Activated CD8-positive, alpha-beta T cell treated with anti-CD3 and anti-CD28 coated beads for 36 hours (primary cell): Measurements from ENCODE around the gene MYL12B. TPM values are rescaled to one million over a fixed set of nuclear protein-coding genes. Genes with fewer than 3 reads are reported as not detected.

ENCODE experiments used
- ATAC-seq: fragments of 200-7000 bp; cut with Tn5 transposase; one replicate; pipeline ENCODE4 v1.10.0; 2021; ENCODE audit warnings: mild to moderate bottlenecking, moderate library complexity
- CTCF ChIA-PET: fragments of 350-600 bp; sonication (Branson Sonifier 250); formaldehyde crosslinking; loops from one replicate; lab custom pipeline; 2021; ENCODE audit warnings: antibody characterized with exemption; lab: Charles Lee
- POLR2A ChIA-PET: fragments of 350-600 bp; sonication (Branson Sonifier 250); formaldehyde crosslinking; loops from one replicate; lab custom pipeline; 2021; ENCODE audit warnings: antibody characterized with exemption; lab: Charles Lee
- DNase-seq: peaks from one replicate; pipeline ENCODE4 v3.0.0-alpha.2; 2020
- H3K27ac Mint-ChIP-seq: one replicate; pipeline ENCODE4 v1.8.0; 2021; ENCODE audit warnings: mild to moderate bottlenecking, mixed read lengths
- H3K27me3 Mint-ChIP-seq: one replicate; pipeline ENCODE4 v1.8.0; 2021; ENCODE audit warnings: mixed read lengths
- H3K36me3 Mint-ChIP-seq: one replicate; pipeline ENCODE4 v1.8.0; 2021; ENCODE audit warnings: low read depth, mixed read lengths
- H3K4me1 Mint-ChIP-seq: one replicate; pipeline ENCODE4 v1.8.0; 2021; ENCODE audit warnings: low read depth, mixed read lengths
- H3K4me3 Mint-ChIP-seq: one replicate; pipeline ENCODE4 v1.8.0; 2021; ENCODE audit warnings: mild to moderate bottlenecking, moderate library complexity, mixed read lengths
- H3K9me3 Mint-ChIP-seq: one replicate; pipeline ENCODE4 v1.8.0; 2021; ENCODE audit warnings: mixed read lengths
- intact Hi-C: fragments of 100-400 bp; cut with micrococcal nuclease; formaldehyde crosslinking; loops from one replicate; pipeline ENCODE4 v1.10.0; 2022
- total RNA-seq, 2 experiments: library from RNA; stranded (reverse); gene quantifications; one replicate each; pipeline ENCODE4 v1.2.3, GENCODE V29; 2021
- TF ChIP-seq, protein P1 (sequence below): fragments of 200-600 bp; IDR thresholded peaks from one replicate; pipeline ENCODE4 v1.8.0; 2022; ENCODE audit warnings: antibody characterized with exemption, mild to moderate bottlenecking

Gene MYL12B
- total RNA-seq = 100 to 1,000 TPM; 243 to 264 TPM

DNA sequence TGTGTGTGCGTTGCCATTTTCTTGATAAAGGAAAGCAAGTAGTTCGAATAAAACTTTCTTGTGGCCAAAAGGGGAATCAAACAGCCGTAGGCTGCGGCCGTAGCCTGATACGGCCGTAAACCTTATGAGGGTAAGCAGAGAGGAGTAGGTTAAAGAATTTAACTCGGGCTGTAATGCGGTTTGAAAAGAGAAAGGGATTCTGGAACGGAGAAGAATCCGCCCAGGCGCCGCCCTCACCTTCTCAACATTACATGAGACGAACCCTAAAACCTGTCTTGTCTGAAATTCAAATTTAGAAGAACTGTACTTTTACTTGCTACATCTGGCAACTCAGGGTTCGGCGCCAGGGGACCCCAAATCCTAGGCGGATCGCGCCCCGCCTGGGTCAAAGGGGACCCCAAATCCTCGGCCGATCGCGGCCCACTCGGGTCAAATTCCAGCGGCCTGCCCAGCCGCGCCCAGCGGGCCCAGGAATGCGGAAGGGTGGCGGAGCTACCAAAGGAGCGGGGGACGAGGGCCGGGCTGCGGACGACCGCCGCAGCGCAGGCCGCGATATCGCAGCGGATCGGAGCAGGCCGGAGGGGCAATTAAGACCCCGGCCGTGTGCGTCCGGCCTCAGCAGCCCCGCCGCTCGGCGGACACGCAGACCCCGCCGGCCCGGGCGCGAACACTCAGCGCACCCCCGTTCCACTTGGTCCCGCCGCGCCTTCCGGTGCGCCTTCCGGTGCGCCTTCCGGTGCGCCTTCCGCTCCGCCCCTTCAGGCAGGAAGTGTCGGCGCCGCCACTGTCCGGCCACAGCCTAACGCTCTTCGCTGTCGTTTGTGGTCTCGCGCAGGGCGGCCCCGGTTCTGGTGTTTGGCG, at the start of gene MYL12B:
MYL12B (plus strand) TSS at position 761 of the 861 bp plus-strand sequence. CDS start 10,766 bp downstream, outside the sequence.
- Mint-ChIP-seq H3K4me3 (peak within 1 kb of the TSS; percentile 91), H3K9me3 (no peaks in the 10 kb centered on the region), H3K27me3 (no peaks in the 10 kb centered on the region), H3K36me3 (peaks cover 34% of the 10 kb centered on the region), H3K4me1 (peaks cover 59% of the 10 kb centered on the region), H3K27ac (peak within 1 kb of the TSS; percentile 99)
- peak; percentile 85 for DNase-seq
- intact Hi-C loops = loop anchor here (5.0 kb wide), 2 partner anchors 191 to 689 kb away; partner anchors contain the start of genes METTL4, NDC80 and TGIF1
- ChIA-PET POLR2A (interaction anchor here (0.5 to 2.9 kb wide), 8 partner anchors 10 to 344 kb away, joined by 3 to 34 read pairs (median 4); partner anchors contain the start of gene MYL12A), CTCF (interaction anchor here (0.6 to 2.8 kb wide), 3 partner anchors 10 to 14 kb away, joined by 3 to 16 read pairs (median 8); partner anchors contain the start of gene MYL12A)
- peak; percentile 81 for ATAC-seq
- TF ChIP-seq, protein P1, sequence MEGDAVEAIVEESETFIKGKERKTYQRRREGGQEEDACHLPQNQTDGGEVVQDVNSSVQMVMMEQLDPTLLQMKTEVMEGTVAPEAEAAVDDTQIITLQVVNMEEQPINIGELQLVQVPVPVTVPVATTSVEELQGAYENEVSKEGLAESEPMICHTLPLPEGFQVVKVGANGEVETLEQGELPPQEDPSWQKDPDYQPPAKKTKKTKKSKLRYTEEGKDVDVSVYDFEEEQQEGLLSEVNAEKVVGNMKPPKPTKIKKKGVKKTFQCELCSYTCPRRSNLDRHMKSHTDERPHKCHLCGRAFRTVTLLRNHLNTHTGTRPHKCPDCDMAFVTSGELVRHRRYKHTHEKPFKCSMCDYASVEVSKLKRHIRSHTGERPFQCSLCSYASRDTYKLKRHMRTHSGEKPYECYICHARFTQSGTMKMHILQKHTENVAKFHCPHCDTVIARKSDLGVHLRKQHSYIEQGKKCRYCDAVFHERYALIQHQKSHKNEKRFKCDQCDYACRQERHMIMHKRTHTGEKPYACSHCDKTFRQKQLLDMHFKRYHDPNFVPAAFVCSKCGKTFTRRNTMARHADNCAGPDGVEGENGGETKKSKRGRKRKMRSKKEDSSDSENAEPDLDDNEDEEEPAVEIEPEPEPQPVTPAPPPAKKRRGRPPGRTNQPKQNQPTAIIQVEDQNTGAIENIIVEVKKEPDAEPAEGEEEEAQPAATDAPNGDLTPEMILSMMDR = no peak

DNA sequence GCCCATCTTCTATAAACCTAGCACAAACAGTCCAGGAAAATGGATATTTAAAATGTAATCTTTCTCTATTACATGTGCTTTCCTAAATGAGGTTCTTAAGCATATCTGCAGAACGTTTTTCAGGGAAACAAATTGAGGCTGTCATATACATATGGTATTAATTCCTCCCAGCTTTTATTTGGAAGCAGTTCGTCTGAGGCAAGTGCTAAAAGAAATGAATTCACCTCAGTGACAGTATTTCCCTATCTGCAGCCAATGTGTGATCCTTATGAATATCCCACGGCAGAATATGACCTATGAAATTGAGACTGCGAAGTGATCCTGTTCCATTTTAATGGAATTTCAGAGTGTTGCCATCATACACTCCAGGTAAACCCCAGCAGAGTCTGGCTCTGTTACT, 49.3 kb upstream of the MYL12B start:
- H3K9me3 Mint-ChIP-seq = no peaks in the 10 kb centered on the region
- H3K4me3 Mint-ChIP-seq = no peak overlapping the region
- H3K27me3 Mint-ChIP-seq = no peaks in the 10 kb centered on the region
- H3K4me1 Mint-ChIP-seq = peaks cover 25% of the 10 kb centered on the region
- ATAC-seq = no peak
- H3K36me3 Mint-ChIP-seq = no peaks in the 10 kb centered on the region
- TF ChIP-seq, protein P1 = no peak
- no peak for DNase-seq
- CTCF ChIA-PET = interaction anchor here (0.9 to 3.5 kb wide), 3 partner anchors 33 to 61 kb away, joined by 3 to 15 read pairs (median 4); no protein-coding TSS in a partner anchor
- no peak overlapping the region for H3K27ac Mint-ChIP-seq
- intact Hi-C loops = no loop called here
- POLR2A ChIA-PET = interaction anchor here (0.6 kb wide), 1 partner anchor 8 kb away, joined by 3 read pairs; no protein-coding TSS in a partner anchor

DNA sequence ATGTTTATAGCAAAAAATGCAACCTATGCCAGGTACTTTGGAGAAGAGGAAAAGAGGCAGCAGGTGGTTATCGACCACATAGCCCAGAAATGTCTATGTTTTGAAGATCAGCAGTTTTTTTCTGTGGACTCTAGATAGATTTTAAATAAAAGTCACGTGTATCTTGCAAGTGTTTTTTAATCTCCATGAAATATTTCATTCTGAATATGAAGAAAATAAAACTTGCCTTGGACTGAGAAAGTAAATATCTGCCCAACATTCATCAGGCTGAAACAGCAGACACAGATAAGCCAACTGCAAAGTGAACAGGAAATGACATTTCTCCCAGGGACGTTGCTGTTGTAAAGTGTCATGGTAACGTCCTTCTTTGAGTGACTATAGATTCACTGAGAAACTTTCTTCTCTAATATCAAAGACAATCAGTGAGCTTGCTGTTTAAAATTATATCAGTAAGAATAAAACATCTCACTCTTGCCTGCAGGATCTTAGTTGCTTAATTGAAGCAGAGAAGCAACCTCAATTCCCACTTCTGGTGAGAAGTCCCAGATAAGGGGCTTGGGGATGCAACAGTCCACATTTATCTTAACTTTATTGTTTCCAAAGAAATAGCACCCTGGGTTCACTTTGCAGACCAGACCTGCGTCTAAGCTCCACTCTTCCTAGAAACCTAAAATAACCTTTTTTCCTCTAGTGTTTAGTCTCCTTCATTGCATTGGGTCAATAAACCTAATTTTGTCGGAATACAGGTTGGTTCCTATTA, 48.5 kb upstream of the MYL12B start:
- Mint-ChIP-seq H3K4me3 (no peak overlapping the region), H3K4me1 (peaks cover 24% of the 10 kb centered on the region), H3K36me3 (no peaks in the 10 kb centered on the region), H3K27me3 (no peaks in the 10 kb centered on the region), H3K9me3 (no peaks in the 10 kb centered on the region), H3K27ac (peak overlapping the region; percentile 68)
- TF ChIP-seq, protein P1 = no peak
- ATAC-seq (peak; percentile 59), DNase-seq (peak; percentile 17)
- POLR2A ChIA-PET = no interaction called here
- intact Hi-C loops = no loop called here
- CTCF ChIA-PET = interaction anchor here (1.0 to 3.5 kb wide), 4 partner anchors 21 to 151 kb away, joined by 3 to 15 read pairs (median 4); no protein-coding TSS in a partner anchor

DNA sequence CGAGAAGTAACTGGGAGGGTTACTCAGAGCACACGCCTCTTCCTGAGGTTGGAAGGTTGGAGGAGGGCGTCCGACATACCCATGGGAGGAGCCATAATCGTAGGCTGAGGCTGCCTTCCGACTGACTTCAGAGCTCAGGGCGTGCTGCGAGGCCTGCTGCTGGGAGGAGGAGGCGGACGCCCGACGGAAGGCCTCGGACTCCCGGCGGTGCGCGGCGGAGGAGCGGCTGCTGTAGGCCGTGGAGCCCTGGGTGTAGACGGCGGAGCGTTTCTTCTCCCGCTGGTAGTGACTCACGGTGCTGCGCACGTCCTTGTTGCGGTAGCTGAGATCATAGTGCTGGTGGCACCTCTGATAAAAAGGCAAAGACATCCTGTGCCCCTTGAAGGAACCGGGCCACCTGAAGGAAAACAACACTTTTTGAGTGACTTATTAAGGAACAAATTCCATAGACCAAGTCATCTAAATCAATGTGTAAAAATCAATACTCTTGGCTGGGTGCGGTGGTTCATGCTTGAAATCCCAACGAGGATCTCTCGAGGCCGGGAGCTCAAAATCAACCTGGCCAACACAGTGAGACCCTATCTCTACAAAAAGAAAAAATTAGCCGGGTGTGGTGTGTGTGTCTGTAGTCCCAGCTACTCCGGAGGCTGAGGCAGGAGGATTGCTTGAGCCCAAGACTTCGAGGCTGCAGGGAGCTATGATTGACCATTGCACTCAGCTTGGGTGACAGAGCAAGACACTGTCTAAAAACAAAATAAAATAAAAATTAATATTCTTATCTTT, 46.9 kb upstream of the MYL12B start:
- Mint-ChIP-seq H3K4me3 (no peak overlapping the region), H3K4me1 (peaks cover 19% of the 10 kb centered on the region), H3K27ac (no peak overlapping the region), H3K27me3 (no peaks in the 10 kb centered on the region), H3K9me3 (no peaks in the 10 kb centered on the region), H3K36me3 (no peaks in the 10 kb centered on the region)
- ChIA-PET POLR2A (no interaction called here), CTCF (interaction anchor here (1.0 to 3.5 kb wide), 2 partner anchors 9 to 31 kb away, joined by 3 to 15 read pairs; no protein-coding TSS in a partner anchor)
- DNase-seq (no peak), ATAC-seq (no peak)
- TF ChIP-seq, protein P1 = no peak
- intact Hi-C loops = no loop called here
